ENCODE results near the gene BGLAP.

The BGLAP gene

GRCh38 chr1:156291226-156292061 lies 49.5 kb downstream of the BGLAP start:
- DNase-seq (ENCODE audit: low read depth, low spot score): peak; percentile 59

All from smooth muscle cell of the brain vasculature (primary cell).